Measurements from ENCODE around the gene AUTS2.
A peak's percentile ranks its signal among the peaks of the same experiment; 100 is the strongest.

AUTS2 gene

DNA sequence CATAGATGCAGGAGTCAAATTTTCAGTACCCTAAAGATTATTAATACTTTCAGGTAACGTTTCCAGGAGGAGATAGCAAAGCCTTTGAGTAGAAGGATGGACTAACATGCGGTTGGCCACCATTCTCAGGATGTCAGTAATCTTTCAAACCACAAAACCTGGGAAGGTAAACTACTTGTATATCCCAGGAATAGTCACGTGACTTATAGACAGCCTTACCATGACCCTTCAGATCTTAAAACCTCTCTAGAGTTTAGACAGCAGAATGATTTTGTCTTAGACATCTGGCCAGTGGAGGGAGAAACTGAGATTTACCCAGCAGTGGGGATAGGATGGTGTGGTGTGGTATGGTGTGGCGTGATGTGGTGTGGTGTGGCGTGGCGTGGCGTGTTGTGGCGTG, 1085.9 kb downstream of the AUTS2 start:
- DNase-seq, result no peak

DNA sequence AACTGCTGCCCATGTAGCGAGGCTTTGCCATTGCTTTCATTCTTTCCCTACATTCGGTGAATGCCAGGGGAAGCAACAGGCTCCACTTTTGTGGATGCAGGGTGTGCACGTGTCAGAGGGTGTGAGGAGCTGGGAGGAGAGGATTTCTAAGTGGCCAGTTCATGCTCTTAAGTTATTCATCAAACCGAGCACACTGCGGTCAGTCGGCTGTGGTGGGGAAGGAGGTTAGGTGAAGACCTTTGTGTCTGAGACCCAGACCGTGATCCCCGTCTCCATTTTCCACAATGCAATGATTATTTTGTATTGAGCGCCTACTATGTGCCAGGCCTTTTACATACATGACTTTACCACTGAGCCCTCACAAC, 1095.0 kb downstream of the AUTS2 start:
- DNase-seq, result peak; percentile 48

DNA sequence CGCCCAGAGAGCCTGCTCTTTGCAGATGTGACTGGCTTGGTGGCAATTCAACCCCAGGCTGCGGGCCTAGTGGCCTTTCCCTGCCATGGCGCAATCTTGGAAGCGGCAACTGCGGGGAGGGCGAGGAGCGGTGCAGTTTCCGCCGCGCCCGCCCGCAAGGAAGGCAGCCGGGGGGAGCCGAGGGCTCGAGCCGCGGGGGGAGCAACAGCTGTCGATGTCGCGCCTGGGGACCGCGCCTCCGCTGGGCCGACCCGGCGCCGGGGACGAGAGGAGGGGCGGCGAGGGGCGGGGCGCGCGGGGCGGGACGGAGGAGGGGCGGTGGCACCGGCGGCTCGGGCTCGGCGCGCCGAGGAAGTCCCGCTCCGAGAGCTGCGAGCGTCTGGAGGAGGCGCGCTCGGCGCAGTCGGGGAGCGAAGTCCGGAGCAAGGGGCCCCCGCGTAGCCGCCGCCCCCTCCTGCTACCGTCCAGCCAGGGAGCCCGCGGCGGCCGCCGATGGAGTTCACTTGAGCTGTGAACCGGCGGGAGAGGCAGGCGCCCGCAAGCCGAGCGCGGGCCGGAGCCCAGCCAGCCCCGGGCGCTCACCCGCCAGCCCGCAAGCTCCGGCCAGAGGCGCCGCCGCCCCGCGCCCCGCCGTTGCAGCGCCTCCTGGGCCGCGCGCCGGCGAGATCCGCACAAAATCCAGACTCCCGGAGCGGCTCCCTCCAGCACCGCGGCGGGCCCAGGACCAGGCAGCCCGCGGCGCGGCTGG, 1095.6 kb downstream of the AUTS2 start:
- DNase-seq, result peak; percentile 83

GRCh38 chr7:70694434-70694970, 1096.2 kb downstream of the AUTS2 start:
- DNase-seq, result no peak

DNA sequence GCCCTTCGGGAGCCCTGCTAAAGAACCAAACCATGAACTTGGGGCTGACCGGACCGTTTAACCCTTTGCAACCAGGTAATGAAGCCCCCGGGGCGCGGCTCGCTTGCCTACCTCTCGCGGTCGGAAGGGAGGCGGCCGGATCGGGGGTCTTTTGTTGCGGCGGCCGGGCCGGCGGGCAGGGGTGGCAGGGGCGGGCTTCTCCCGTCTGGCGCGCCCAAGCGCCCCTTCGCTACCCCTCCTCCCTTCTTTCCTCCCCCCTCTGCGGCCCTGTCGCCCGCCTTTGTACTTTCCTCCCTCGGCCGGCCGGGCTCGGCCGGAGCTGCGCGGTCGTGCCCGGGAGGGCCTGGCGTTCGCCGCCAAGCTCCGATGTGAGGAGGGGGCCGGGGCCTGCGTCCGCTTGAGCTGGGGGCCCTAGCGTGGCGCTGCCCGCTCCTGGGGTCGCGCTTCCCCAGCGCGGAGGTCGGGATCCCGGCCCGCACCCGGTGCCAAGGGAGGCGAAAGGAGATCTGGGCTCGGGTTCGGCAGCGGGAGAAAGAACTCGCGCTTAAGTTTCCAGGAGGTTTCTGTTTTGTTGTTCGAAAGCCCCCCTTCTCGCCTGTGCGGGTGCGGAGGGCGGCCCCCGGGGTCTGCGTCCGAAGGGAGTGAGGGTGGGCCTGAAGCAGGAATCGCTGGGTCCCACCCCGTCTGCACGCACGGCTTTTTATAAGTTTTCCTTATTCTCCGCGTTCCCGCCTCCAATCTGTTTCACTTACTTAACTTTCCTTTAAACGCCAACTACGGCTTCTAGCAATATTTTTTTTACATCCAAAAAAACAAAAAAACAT, 1096.9 kb downstream of the AUTS2 start:
- peak; percentile 65 for DNase-seq

DNA sequence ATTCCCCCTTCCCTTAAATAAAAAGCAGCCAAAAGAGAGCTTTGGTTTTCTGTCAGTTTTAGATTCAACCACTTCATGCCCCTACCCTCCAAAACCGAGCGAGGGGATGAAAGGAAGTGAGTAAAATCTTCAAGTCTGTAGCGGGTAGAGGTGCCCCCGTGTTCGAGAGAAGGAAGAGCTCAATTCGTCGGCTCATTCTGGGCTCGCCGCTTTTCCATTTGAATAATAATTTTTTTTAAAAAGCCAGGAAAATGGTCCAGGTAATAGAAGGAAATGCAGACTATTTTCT, 1097.5 kb downstream of the AUTS2 start:
- no peak for DNase-seq

DNA sequence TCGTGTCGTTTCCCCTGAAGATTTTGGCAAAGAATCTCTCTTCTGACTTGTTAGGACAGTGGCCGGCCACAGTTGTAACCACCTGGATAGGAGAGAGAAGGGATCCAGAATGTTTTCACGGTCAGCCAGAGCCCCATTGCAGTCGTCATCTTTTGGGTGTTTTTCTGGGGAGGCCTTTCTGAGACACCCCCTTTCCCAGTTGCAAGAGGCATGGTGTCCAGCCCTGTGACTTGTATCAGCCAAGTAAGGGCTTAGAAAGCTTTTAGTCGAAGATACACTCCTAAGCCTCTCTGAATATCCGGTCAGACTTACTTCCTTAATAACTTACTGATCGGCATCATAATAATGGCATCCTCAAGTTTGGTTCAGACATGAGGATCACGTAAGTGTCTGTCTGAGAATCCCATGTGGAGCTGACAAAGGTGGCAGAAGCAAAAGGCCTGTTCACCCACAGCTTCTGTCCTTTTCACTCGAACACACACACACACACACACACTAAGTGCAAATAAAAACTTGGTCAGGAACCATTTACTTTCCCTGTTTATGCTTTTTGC, 1098.0 kb downstream of the AUTS2 start:
- peak; percentile 39 for DNase-seq

DNA sequence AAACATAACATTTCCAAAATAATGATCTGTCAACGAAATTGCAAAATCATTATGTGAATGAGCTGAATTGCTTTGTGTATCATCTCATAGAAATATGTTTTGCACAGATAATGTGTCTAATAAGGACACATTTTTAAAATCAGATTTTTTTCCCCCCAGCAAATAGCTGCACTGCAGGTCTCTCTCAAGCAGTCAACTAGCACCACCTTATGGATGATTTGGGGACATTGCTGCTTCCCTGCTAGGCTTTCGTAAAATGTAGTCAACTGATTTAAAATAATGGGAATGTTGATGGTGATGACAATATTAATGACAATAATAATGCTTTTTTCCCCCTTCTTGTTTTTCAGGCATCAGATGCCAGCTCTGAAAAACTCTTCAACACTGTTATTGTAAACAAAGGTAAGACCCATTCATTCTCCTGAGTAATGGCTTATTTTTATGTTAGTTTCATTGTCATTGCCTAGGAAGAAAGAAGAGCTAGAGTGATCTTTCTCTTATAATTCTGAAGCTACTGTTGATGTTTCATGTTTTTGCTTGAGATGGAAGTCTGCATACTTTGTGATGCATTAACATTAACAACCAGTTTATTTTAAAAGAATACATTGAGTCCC, 1100.1 kb downstream of the AUTS2 start:
- DNase-seq, result peak; percentile 57

DNA sequence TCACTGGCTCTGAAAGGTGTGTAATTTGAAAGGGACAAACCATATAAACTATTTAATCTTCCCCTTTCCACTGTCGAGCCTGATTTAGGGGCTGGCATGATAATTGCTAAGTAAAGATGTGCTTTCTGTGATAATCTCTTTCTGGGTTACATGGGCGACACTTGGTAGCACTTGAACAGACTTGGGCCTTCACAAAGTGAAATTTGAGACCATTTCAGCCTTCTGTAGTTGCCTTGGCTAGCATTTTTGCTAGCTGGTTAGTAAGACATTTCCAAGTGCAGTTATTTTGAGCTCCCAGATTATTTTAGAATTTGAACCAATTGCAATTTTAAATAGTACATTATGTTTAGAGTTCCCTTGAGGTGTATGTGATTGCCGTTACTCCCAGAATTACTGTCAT, 1101.0 kb downstream of the AUTS2 start:
- DNase-seq, result no peak

DNA sequence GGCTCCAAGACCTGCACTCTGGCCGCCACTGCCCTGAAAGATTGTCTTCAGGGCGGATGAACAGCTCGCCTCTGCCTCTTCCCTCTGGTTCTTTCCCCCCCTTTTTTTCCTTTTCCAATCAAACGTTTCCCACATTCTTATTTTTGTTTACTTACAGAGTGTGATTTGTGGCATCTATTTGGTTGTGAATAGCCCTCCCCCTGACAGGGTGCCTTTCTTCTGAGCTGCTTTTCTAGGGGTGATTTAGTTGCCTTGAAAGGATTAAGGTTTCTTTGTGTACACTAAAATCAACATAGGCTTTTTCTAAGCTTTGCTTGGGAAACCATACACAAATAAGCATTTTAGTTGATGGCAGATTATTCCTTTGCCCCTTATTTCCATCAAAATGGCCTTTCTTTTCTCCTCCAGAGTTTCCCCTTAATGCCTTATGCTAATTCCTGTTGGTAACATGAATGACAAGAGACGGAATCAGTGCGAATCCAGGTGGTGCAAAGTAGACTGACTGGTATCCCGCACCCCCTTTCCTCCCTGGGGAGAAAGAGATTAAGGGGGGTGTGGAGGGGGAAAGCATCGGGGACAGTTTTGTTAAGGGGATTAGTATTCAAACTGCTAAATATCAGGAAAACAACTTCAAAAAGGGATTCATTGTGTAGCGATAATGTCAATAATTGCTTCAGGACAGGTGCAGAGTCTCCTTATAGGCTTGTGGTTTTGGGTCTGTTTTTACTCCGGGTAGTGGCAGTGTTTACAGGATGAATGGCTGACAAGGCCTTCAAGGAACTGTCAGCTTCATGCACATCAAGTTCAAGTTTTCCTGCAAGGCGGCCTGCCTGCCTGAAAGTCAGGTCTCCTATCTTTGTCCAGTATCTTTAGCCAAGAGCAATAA, 1102.0 kb downstream of the AUTS2 start:
- no peak for DNase-seq

GRCh38 chr7:70700941-70701425, 1102.7 kb downstream of the AUTS2 start:
- no peak for DNase-seq

DNA sequence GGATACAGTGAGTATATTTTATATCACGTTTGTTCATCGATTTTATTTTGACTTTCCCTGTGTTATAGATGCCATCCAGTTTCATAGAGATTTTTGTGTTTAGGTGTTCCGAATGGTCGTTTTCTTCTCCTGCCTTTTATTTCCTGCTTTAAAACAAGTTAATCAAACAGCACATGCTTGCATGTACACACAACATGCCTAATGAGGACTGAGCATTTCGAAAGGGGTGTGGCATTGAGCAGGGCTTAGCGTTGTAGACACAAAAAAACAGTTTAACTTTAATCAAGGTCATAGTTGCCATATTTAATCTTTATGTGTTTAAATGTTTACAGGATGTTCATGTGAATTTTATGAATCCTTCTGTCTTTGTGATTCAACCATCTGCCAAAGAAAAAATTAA, 1103.2 kb downstream of the AUTS2 start:
- no peak for DNase-seq

- no peak for DNase-seq
Measured at GRCh38 chr7:70701991-70702390, 1103.7 kb downstream of the AUTS2 start.

- no peak for DNase-seq
Measured at GRCh38 chr7:70703785-70704184, 1105.5 kb downstream of the AUTS2 start.

DNA sequence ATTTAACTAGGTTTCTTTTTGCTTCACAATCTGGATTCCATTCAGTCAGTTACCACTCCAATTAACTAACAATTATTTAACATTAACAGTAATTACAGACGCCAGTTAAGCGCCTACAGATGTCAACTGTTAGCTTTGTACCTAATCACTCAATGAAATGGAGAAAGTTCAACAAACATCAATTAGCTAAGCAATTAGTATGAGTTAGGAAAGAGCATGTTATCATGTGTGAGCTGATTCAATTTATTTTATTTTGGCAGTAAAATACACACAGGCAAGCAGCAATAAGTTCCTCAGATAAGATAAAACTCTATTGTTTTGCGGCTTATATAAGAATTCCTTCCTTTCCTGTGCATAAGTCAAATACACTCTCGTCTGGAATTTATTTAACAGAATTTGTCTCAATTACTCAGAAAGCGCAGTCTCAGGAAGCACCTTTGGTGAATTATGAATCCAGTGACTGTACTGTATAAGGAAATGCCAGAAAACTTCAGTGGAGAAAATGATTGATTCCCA, 1106.6 kb downstream of the AUTS2 start:
- DNase-seq, result no peak

- no peak for DNase-seq
Measured at GRCh38 chr7:70706204-70706603, 1107.9 kb downstream of the AUTS2 start.

- no peak for DNase-seq
Measured at GRCh38 chr7:70706698-70707097, 1108.4 kb downstream of the AUTS2 start.

DNA sequence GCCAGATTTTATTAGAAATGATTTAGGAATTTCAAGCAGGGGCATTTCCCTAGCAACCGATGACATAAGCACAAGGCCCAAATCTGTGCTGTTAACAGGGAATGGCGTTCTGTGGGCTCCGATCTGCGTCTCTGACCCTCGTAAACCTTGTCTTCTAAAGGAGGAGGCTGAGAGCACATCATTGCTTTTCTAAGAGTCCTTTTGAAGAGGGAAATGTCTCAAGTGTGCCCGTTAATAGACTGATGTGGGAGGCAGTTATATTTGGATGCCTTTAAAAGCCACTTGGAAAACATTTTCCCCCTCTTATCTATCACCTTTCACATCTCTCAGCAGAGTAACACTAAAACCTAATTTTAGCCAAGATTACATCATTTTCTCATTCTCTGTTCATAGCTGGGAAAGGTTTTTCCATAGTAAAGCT, 1109.6 kb downstream of the AUTS2 start:
- no peak for DNase-seq

- DNase-seq, result no peak
Measured at GRCh38 chr7:70710011-70710480, 1111.8 kb downstream of the AUTS2 start.

DNA sequence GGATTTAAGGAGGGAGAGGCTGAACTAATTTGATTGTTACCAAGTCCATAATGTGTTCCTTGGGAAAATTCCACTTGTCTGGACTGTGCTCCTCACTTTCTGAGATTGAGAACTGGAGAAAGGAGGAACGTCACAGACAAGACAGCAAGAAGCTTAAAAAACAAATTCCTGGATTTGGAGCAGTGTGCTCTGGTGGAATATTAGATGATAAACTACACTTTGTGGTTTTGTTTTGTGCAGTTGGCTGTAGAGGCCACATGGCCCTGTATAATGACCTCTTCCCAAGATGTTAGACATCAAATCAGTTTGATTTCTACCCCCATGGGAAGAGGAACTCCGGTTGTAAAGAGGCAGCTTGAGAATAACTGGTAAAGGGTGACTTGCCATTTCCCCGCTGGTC, 1112.4 kb downstream of the AUTS2 start:
- no peak for DNase-seq

DNA sequence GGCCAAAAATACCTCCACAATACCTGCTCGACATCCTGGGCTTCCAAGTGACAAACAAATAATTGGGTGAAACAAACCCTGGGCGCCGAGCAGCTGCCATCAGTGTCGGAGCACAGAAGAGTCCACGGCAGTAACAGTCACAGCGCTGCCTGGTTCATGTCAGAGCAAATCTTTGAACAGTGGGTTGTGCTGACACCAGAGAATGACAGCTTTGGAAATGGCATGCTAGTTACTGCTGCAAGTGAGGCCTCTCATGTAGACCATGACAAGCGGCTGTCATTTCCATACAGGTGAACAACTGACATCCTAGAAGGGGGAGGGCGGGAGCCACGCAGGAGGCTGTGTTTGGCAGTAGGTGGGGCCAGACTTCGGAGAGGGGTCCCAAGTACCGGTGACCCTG, 1113.2 kb downstream of the AUTS2 start:
- DNase-seq, result no peak

DNA sequence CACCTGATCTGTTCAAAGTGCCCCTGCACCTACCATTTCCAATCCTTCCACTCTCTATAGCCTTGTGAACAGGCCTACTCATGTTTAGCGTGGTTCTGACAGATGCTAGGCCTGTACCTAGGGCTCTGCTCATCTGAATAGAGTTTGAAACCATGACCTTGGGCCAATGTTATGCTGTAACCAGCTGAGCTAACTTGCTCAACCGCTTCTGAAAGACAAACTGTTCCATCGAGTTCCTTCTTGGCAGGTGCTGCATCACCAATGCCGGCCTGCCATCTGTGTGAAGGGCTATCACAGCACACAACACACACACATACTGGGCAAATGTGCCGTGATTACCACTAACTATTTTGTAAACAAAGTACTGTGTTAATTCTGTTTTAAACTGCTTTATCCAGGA, 1114.7 kb downstream of the AUTS2 start:
- DNase-seq, result no peak

Data from right hindlimb (tissue), 1 donor.